DND-41 (cell line): ENCODE measurements around the gene GRAMD2B.

Experiments used
- ATAC-seq: fragments of 200-7000 bp; cut with Tn5 transposase; 3 replicates; pipeline ENCODE4 v1.9.1; 2021; ENCODE audit warnings: low read depth; ENCODE audit not compliant: insufficient read depth
- DNase-seq: peaks from one replicate; pipeline ENCODE4 v3.0.0-alpha.2; 2020
- H2AFZ ChIP-seq: 2 replicates; pipeline ENCODE4 v1.6.0; 2012; ENCODE audit warnings: low read depth, low read length
- H3K27ac ChIP-seq: 2 replicates; pipeline ENCODE4 v1.5.1; 2012; ENCODE audit warnings: low read length, inconsistent platforms
- H3K27me3 ChIP-seq: fragments of 200-600 bp; sonication (generic); 2 replicates; pipeline ENCODE4 v1.6.0; 2012; ENCODE audit warnings: low read length, mild to moderate bottlenecking, inconsistent platforms; ENCODE audit not compliant: insufficient read depth, poor library complexity
- H3K36me3 ChIP-seq: 2 replicates; pipeline ENCODE4 v1.5.1; 2012; ENCODE audit warnings: low read length, inconsistent platforms; ENCODE audit not compliant: insufficient read depth
- H3K4me1 ChIP-seq: 2 replicates; pipeline ENCODE4 v1.5.1; 2012; ENCODE audit warnings: mild to moderate bottlenecking, low read length; ENCODE audit not compliant: insufficient read depth
- H3K4me2 ChIP-seq: 2 replicates; pipeline ENCODE4 v1.6.0; 2012; ENCODE audit warnings: mild to moderate bottlenecking, moderate library complexity, low read length, inconsistent platforms; ENCODE audit not compliant: insufficient read depth
- H3K4me3 ChIP-seq, 2 experiments: fragments of 200-600 bp in 1 of 2; shearing (Covaris generic) in 1 of 2; 2 replicates each; pipeline ENCODE4 v1.5.1; 2012 to 2016; ENCODE audit warnings: inconsistent platforms in 2 of 2, low read length in 2 of 2, mild to moderate bottlenecking in 2 of 2, low read depth in 1 of 2, moderate library complexity in 1 of 2
- H3K79me2 ChIP-seq: 2 replicates; pipeline ENCODE4 v1.6.0; 2012; ENCODE audit warnings: low read length, inconsistent platforms; ENCODE audit not compliant: insufficient read depth
- H3K9ac ChIP-seq: 2 replicates; pipeline ENCODE4 v1.6.0; 2012; ENCODE audit warnings: low read depth, mild to moderate bottlenecking, inconsistent platforms, low read length, moderate library complexity
- H3K9me3 ChIP-seq: 2 replicates; pipeline ENCODE4 v1.5.1; 2012; ENCODE audit warnings: low read length, moderate library complexity, mild to moderate bottlenecking, inconsistent platforms; ENCODE audit not compliant: insufficient read depth, severe bottlenecking
- H4K20me1 ChIP-seq: 2 replicates; pipeline ENCODE4 v1.6.0; 2012; ENCODE audit warnings: low read length; ENCODE audit not compliant: insufficient read depth
- CTCF ChIP-seq: IDR thresholded peaks from 2 replicates; pipeline ENCODE4 v1.5.1; 2012; ENCODE audit warnings: borderline replicate concordance, low read length, moderate library complexity, mild to moderate bottlenecking; ENCODE audit not compliant: poor library complexity, severe bottlenecking; ENCODE audit errors: extremely low read depth
- EZH2 ChIP-seq: IDR thresholded peaks from 3 replicates; pipeline ENCODE4 v1.6.1; 2012; ENCODE audit warnings: borderline replicate concordance, low read depth, mild to moderate bottlenecking, moderate library complexity, low read length, inconsistent platforms; ENCODE audit not compliant: severe bottlenecking

Gene GRAMD2B

GRCh38 chr5:126542441-126542840, 119.2 kb downstream of the GRAMD2B start:
- no peaks in the 10 kb centered on the region for H4K20me1 ChIP-seq
- no peaks in the 10 kb centered on the region for H3K79me2 ChIP-seq
- no peak overlapping the region for H3K27ac ChIP-seq
- TF ChIP-seq EZH2 (no peak), CTCF (no peak)
- H3K4me1 ChIP-seq, result no peaks in the 10 kb centered on the region
- H3K9ac ChIP-seq, result no peak overlapping the region
- ATAC-seq (no peak), DNase-seq (no peak)
- no peaks in the 10 kb centered on the region for H3K27me3 ChIP-seq
- H2AFZ ChIP-seq, result no peak overlapping the region
- no peak overlapping the region for H3K4me3 ChIP-seq
- no peak overlapping the region for H3K4me2 ChIP-seq
- H3K36me3 ChIP-seq, result no peaks in the 10 kb centered on the region
- H3K9me3 ChIP-seq, result no peaks in the 10 kb centered on the region

GRCh38 chr5:126543009-126543408, 119.8 kb downstream of the GRAMD2B start:
- no peak for TF ChIP-seq CTCF
- H3K4me2 ChIP-seq, result no peak overlapping the region
- no peaks in the 10 kb centered on the region for H3K27me3 ChIP-seq
- H3K9ac ChIP-seq, result no peak overlapping the region
- ATAC-seq (no peak), DNase-seq (no peak)
- no peak overlapping the region for H2AFZ ChIP-seq
- no peaks in the 10 kb centered on the region for H4K20me1 ChIP-seq
- no peaks in the 10 kb centered on the region for H3K4me1 ChIP-seq
- no peaks in the 10 kb centered on the region for H3K36me3 ChIP-seq
- H3K4me3 ChIP-seq, result no peak overlapping the region
- no peak overlapping the region for H3K27ac ChIP-seq
- H3K79me2 ChIP-seq, result no peaks in the 10 kb centered on the region
- no peaks in the 10 kb centered on the region for H3K9me3 ChIP-seq

- Histone ChIP-seq H3K27me3 (no peaks in the 10 kb centered on the region), H3K4me2 (no peak overlapping the region), H3K79me2 (no peaks in the 10 kb centered on the region), H3K9me3 (no peaks in the 10 kb centered on the region), H3K4me3 (no peak overlapping the region), H3K9ac (no peak overlapping the region), H3K4me1 (no peaks in the 10 kb centered on the region), H4K20me1 (no peaks in the 10 kb centered on the region), H3K36me3 (no peaks in the 10 kb centered on the region), H2AFZ (no peak overlapping the region), H3K27ac (no peak overlapping the region)
- ATAC-seq (no peak), DNase-seq (no peak)
- TF ChIP-seq EZH2 (no peak), CTCF (no peak)
Observed at GRCh38 chr5:126543660-126544059, 120.5 kb downstream of the GRAMD2B start.
